Middle frontal gyrus (tissue), 1 donor: ENCODE data around the gene TPPP2.

Experiments used
- DNase-seq: peaks from one replicate; pipeline ENCODE4 v3.0.0-alpha.2; 2015; ENCODE audit warnings: low spot score; ENCODE audit errors: extremely low spot score

Gene TPPP2

GRCh38 chr14:21075719-21076437 is 45.9 kb downstream of the TPPP2 start:
- DNase-seq, result no peak

DNA sequence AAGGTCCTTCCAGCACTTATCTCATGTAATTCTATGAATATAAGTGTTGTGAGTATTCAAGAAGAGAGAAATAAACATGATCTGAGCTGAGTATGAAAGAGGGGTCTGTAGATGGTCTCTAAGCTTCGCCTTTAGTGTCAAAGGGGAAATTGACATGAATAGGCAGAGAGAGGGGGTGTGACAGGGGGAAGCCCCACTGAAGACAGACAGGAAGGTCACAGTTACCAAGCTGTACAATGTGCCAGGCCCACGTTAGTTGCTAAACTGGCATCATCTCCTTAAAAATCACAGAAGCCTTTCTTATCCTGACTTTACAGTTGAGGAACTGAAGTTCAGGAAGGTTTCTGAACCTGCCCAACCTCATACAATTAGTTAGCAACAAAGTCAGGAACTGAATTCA is 47.7 kb downstream of the TPPP2 start:
- no peak for DNase-seq

DNA sequence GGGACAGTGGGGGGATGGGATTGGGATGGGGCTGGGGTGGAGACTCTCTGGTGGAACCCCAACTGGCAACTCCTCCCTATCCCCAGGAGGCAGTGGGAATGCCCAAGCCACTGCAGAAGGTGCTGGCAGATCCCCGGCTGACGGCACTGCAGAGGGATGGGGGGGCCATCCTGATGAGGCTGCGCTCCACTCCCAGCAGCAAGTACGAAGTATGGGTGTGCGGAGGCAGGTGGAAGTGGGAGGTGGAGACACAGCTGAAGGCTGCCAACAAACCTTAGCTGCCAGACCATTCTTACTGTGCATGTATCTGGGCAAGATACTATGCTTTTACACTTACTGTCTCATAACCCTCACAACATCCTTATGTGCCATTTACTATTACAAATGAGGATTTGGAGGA is 48.3 kb downstream of the TPPP2 start:
- DNase-seq, result no peak

GRCh38 chr14:21078726-21079125 is 48.7 kb downstream of the TPPP2 start:
- DNase-seq, result no peak

DNA sequence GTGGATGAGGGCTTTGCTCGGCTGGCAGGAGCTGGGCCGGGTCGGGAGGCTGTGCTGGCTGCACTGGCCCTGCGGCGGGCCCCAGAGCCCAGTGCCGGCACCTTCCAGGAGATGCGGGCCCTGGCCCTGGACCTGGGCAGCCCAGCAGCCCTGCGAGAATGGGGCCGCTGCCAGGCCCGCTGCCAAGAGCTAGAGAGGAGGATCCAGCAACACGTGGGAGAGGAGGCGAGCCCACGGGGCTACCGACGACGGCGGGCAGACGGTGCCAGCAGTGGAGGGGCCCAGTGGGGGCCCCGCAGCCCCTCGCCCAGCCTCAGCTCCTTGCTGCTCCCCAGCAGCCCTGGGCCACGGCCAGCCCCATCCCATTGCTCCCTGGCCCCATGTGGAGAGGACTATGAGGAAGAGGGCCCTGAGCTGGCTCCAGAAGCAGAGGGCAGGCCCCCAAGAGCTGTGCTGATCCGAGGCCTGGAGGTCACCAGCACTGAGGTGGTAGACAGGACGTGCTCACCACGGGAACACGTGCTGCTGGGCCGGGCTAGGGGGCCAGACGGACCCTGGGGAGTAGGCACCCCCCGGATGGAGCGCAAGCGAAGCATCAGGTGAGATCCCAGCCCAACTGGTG is 51.6 kb downstream of the TPPP2 start:
- no peak for DNase-seq
